Osteoblast (primary cell): ENCODE results near the gene C9orf152. TPM values are rescaled to one million over a fixed set of nuclear protein-coding genes. Genes with fewer than 3 reads are reported as not detected.

ENCODE experiments used
- DNase-seq: peaks from one replicate; pipeline ENCODE4 v3.0.0; 2011; ENCODE audit warnings: low spot score, mixed read lengths; ENCODE audit not compliant: insufficient read length; ENCODE audit errors: missing footprints
- H2AFZ ChIP-seq: 2 replicates; pipeline ENCODE4 v1.6.0; 2011; ENCODE audit warnings: mild to moderate bottlenecking, low read length
- H3K27ac ChIP-seq: 2 replicates; pipeline ENCODE4 v1.5.1; 2011; ENCODE audit warnings: mild to moderate bottlenecking, low read depth, low read length, moderate library complexity
- H3K27me3 ChIP-seq: 2 replicates; pipeline ENCODE4 v1.6.0; 2012; ENCODE audit warnings: mild to moderate bottlenecking, control low read depth, inconsistent platforms, low read length, moderate library complexity; ENCODE audit not compliant: insufficient read depth
- H3K36me3 ChIP-seq: 2 replicates; pipeline ENCODE4 v1.5.1; 2011; ENCODE audit warnings: mild to moderate bottlenecking, low read length, control low read depth, moderate library complexity; ENCODE audit not compliant: insufficient read depth
- H3K4me1 ChIP-seq: 2 replicates; pipeline ENCODE4 v1.5.1; 2011; ENCODE audit warnings: mild to moderate bottlenecking, low read length, control low read depth, moderate library complexity; ENCODE audit not compliant: insufficient read depth
- H3K4me2 ChIP-seq: 2 replicates; pipeline ENCODE4 v1.6.0; 2011; ENCODE audit warnings: mild to moderate bottlenecking, low read length; ENCODE audit not compliant: insufficient read depth
- H3K4me3 ChIP-seq: fragments of 200-600 bp; sonication (generic); 3 replicates; pipeline ENCODE4 v1.5.1; 2012; ENCODE audit warnings: mild to moderate bottlenecking, low read length, inconsistent platforms; ENCODE audit not compliant: insufficient read depth
- H3K79me2 ChIP-seq: 2 replicates; pipeline ENCODE4 v1.6.0; 2012; ENCODE audit warnings: mild to moderate bottlenecking, low read length, control low read depth, inconsistent platforms; ENCODE audit not compliant: insufficient read depth
- H3K9me3 ChIP-seq: 2 replicates; pipeline ENCODE4 v1.5.1; 2011; ENCODE audit warnings: low read depth, low read length, control low read depth
- H4K20me1 ChIP-seq: 2 replicates; pipeline ENCODE4 v1.6.0; 2012; ENCODE audit warnings: mild to moderate bottlenecking, low read length, control low read depth; ENCODE audit not compliant: insufficient read depth
- total RNA-seq: library from RNA; depleted of rRNA; stranded (reverse); fragments of >200 nt; gene quantifications from 2 replicates; pipeline ENCODE4 v1.2.3, GENCODE V29; 2012
- TF ChIP-seq, protein P1 (sequence below): IDR thresholded peaks from 2 replicates; pipeline ENCODE4 v1.5.1; 2011; ENCODE audit warnings: mild to moderate bottlenecking, low read depth, low read length, moderate library complexity; ENCODE audit errors: extremely low read depth

The C9orf152 gene
- total RNA-seq, 1 donor: not detected

- Histone ChIP-seq H3K4me1 (peaks cover 47% of the 10 kb centered on the region), H3K4me3 (no peak overlapping the region), H3K4me2 (peak overlapping the region; percentile 2), H2AFZ (no peak overlapping the region), H3K27ac (peak overlapping the region; percentile 32), H3K36me3 (peaks cover 50% of the 10 kb centered on the region), H3K79me2 (peaks cover 100% of the 10 kb centered on the region), H3K27me3 (no peaks in the 10 kb centered on the region), H3K9me3 (no peaks in the 10 kb centered on the region), H4K20me1 (peaks cover 94% of the 10 kb centered on the region)
- TF ChIP-seq, protein P1, sequence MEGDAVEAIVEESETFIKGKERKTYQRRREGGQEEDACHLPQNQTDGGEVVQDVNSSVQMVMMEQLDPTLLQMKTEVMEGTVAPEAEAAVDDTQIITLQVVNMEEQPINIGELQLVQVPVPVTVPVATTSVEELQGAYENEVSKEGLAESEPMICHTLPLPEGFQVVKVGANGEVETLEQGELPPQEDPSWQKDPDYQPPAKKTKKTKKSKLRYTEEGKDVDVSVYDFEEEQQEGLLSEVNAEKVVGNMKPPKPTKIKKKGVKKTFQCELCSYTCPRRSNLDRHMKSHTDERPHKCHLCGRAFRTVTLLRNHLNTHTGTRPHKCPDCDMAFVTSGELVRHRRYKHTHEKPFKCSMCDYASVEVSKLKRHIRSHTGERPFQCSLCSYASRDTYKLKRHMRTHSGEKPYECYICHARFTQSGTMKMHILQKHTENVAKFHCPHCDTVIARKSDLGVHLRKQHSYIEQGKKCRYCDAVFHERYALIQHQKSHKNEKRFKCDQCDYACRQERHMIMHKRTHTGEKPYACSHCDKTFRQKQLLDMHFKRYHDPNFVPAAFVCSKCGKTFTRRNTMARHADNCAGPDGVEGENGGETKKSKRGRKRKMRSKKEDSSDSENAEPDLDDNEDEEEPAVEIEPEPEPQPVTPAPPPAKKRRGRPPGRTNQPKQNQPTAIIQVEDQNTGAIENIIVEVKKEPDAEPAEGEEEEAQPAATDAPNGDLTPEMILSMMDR: no peak
- DNase-seq: peak; percentile 81
These were observed 51.1 kb downstream of the C9orf152 start for GRCh38 chr9:110156902-110157301.

DNA sequence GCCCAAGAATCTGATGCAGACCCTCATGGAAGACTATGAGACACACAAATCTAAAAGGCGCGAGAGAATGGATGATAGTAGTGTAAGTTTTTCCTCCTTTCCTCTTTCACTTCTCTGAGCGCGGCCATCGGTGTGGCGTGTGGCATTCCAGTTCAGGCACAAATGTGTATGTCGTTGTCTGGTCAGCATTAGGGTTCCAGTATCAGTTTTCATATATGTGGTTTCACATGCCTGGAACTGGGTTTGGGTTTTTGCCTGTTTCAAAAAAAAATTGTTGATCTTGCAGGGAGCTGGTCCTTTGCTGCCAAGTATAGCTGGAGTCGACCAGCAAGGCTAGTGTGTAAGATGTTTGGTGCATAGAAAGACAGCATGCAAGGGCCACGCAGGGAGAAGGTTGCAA, 51.5 kb downstream of the C9orf152 start:
- Histone ChIP-seq H3K27me3 (no peaks in the 10 kb centered on the region), H3K4me2 (peak overlapping the region; percentile 21), H3K79me2 (peaks cover 100% of the 10 kb centered on the region), H2AFZ (no peak overlapping the region), H3K36me3 (peaks cover 45% of the 10 kb centered on the region), H3K9me3 (no peaks in the 10 kb centered on the region), H4K20me1 (peaks cover 90% of the 10 kb centered on the region), H3K27ac (peak overlapping the region; percentile 21), H3K4me1 (peaks cover 47% of the 10 kb centered on the region), H3K4me3 (no peak overlapping the region)
- no peak for DNase-seq
- TF ChIP-seq, protein P1: no peak

DNA sequence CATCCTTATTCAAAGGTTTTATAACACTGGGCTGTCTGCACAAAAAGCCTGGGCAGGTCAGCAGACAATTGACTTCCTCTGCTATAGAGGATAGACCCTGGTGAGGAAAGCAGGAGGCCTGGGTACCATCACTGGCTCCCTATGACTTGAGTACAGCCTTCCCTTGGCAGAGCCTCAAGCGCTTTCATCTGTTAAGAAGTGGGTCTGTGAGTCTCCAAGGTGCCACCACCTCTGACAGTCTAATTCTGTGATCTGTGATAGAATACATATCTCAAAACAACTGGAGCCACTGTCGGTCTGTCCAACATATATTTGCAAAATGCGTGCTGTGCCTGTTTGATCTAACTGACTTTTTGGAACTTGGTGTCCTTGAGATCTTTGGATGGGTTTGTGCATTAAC, 52.2 kb downstream of the C9orf152 start:
- peaks cover 47% of the 10 kb centered on the region for H3K4me1 ChIP-seq
- H3K79me2 ChIP-seq: peaks cover 100% of the 10 kb centered on the region
- H3K4me3 ChIP-seq: no peak overlapping the region
- H3K36me3 ChIP-seq: peaks cover 40% of the 10 kb centered on the region
- no peak overlapping the region for H3K4me2 ChIP-seq
- no peak for DNase-seq
- no peak overlapping the region for H2AFZ ChIP-seq
- H3K9me3 ChIP-seq: no peaks in the 10 kb centered on the region
- no peak overlapping the region for H3K27ac ChIP-seq
- TF ChIP-seq, protein P1: no peak
- H3K27me3 ChIP-seq: no peaks in the 10 kb centered on the region
- H4K20me1 ChIP-seq: peaks cover 83% of the 10 kb centered on the region

DNA sequence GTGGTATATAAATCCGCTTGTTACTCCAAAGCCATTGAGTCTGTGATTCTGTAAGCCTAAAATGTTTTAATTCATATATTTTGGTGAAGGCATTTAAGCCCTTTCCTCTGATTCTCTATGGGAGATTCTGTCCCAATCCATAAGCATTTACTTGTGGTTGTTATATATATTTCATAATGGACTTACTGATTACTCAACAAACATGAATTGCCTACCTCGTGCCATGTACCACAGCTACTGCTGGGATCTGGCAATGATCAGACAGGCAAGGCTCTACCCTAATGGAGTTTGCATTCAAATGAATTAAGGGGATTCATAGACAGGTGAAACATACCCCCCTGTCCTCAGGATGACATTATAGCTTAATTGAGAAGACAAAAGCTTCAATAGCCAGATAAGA, 54.5 kb downstream of the C9orf152 start:
- no peak overlapping the region for H2AFZ ChIP-seq
- no peak for DNase-seq
- peaks cover 51% of the 10 kb centered on the region for H3K4me1 ChIP-seq
- H3K36me3 ChIP-seq: peaks cover 29% of the 10 kb centered on the region
- H3K4me3 ChIP-seq: no peak overlapping the region
- peak overlapping the region; percentile 34 for H3K27ac ChIP-seq
- no peaks in the 10 kb centered on the region for H3K27me3 ChIP-seq
- H3K9me3 ChIP-seq: no peaks in the 10 kb centered on the region
- peaks cover 75% of the 10 kb centered on the region for H4K20me1 ChIP-seq
- no peak overlapping the region for H3K4me2 ChIP-seq
- TF ChIP-seq, protein P1: no peak
- peaks cover 100% of the 10 kb centered on the region for H3K79me2 ChIP-seq
